ENCODE measurements around the gene EMC6.
A peak's percentile ranks its signal among the peaks of the same experiment; 100 is the strongest.

Gene EMC6

GRCh38 chr17:3668279-3669084, at the start of gene EMC6, which contains the start of gene TAX1BP3:
Gene EMC6 (plus strand): TSS chr17:3668812. CDS start chr17:3669147, 335 bp downstream.
Gene TAX1BP3 (minus strand): TSS chr17:3668578. CDS start chr17:3668526, 52 bp downstream.
- in situ Hi-C loops (cut with HindIII; ENCODE audit: low pct_unique_long_range_greater_than_20kb, low sequenced_read_pairs) = no loop called here
- peak; percentile 94 to 97 for DNase-seq (ENCODE audit: low read depth in 1 of 2, low spot score in 1 of 2)
- no peak for TF ChIP-seq JUND (IDR thresholded peaks at IDR 0.05; ENCODE audit: low read depth)

DNA sequence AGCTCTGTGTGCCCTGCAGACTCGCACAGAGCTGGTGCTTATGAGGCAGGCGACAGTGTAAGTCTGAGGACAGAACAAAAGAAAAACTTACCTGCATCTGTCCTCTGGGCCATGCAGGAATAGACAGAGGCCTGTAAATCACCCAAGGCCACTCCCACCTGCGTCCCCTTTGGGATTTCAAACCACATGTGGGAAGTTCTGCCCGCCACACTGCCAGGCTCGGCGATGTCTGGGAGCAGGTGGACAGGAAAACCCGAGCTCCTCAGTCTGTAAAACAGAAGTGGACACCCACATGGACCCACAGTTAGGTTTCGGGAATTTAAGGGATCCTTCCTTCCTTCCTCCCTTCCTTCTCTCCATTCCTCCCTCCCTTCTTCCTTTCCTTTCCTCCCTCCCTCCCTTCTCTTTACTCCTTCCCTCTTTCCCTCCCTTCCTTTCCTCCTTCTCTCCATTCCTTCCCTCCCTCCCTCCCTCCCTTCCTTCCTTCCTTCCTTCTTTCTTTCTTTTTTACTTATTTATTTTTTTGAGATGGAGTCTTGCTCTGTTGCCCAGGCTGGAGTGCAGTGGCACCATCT, 47.4 kb upstream of the EMC6 start:
- no peak for DNase-seq (ENCODE audit: low read depth in 1 of 2, low spot score in 1 of 2)
- in situ Hi-C loops (cut with HindIII; ENCODE audit: low pct_unique_long_range_greater_than_20kb, low sequenced_read_pairs) = no loop called here
- TF ChIP-seq JUND (IDR thresholded peaks at IDR 0.05; ENCODE audit: low read depth) = no peak

DNA sequence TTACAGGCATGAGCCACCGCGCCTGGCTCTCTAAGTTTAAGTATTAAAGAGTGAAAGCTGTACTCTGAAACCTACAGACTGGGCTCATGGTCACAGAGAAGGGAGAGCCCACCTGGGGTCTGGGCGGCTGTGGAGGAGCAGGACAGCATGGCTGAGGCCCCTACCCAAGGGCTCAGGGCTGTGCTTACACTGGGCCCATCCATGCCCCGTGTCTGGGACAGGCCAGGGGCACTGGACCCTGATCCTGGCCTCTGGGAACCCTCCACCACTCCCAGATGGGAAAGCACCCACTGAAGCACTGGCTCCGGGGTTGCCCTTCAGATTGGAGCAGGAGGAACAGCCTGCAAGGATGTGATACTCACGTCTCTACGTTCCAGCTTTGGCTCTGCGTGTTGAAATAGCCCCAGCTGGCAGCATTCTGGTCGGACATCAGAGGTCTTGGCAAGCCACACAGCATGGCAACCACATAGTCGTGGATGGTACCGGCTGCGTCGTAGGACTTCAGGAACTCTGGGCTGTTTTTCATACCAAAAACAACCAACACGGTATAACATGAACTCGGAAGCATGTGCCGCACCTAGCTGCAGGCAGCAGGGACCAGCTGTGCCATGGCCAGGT, 45.5 kb upstream of the EMC6 start:
- in situ Hi-C loops (cut with HindIII; ENCODE audit: low pct_unique_long_range_greater_than_20kb, low sequenced_read_pairs) = no loop called here
- no peak for DNase-seq (ENCODE audit: low read depth in 1 of 2, low spot score in 1 of 2)
- no peak for TF ChIP-seq JUND (IDR thresholded peaks at IDR 0.05; ENCODE audit: low read depth)

- DNase-seq (ENCODE audit: low read depth in 1 of 2, low spot score in 1 of 2) = no peak
- TF ChIP-seq JUND (IDR thresholded peaks at IDR 0.05; ENCODE audit: low read depth) = no peak
- in situ Hi-C loops (cut with HindIII; ENCODE audit: low pct_unique_long_range_greater_than_20kb, low sequenced_read_pairs) = no loop called here
Observed at GRCh38 chr17:3626831-3627768, 41.5 kb upstream of the EMC6 start.

DNA sequence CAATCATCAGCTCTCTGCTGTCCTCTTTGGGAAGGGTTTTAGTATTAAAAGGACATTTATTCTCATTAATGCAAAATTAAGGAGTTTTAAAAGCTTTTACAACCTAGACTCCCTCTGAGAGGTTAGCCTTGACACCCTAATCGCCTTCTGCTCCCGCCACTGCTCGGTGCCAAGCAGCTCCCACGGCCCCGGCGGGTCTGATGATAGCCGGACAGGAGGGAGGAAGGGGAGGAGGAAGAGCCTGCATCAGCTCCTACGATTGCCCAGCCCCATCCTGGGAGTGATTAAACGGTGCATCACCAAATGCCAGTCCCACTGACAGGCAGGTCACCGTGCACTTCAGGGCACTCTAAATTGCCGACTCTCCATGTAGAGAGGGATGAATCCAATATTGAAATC, 40.8 kb upstream of the EMC6 start:
- in situ Hi-C loops (cut with HindIII; ENCODE audit: low pct_unique_long_range_greater_than_20kb, low sequenced_read_pairs) = no loop called here
- no peak for DNase-seq (ENCODE audit: low read depth in 1 of 2, low spot score in 1 of 2)
- TF ChIP-seq JUND (IDR thresholded peaks at IDR 0.05; ENCODE audit: low read depth) = no peak

DNA sequence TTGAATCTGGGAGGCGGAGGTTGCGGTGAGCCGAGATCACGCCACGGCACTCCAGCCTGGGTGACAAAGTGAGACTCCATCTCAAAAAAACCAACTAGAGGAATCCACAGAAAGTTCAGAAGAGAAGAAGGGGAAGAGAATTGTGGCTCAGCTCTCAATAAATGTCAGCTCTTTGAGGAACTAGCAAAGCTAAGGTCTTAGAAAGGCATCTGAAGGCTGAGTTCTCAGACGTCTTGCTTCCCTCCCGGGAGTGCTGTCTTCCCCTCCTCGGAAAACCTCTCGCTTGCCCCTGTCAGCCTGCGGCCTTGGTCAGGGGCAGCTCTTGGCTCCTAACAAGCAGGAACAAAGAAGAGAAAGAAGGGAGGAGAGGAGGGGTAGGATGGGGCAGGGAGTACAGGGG, 37.8 kb upstream of the EMC6 start:
- TF ChIP-seq JUND (IDR thresholded peaks at IDR 0.05; ENCODE audit: low read depth) = no peak
- in situ Hi-C loops (cut with HindIII; ENCODE audit: low pct_unique_long_range_greater_than_20kb, low sequenced_read_pairs) = no loop called here
- no peak for DNase-seq (ENCODE audit: low read depth in 1 of 2, low spot score in 1 of 2)

- no peak for DNase-seq (ENCODE audit: low read depth in 1 of 2, low spot score in 1 of 2)
- TF ChIP-seq JUND (IDR thresholded peaks at IDR 0.05; ENCODE audit: low read depth) = no peak
- in situ Hi-C loops (cut with HindIII; ENCODE audit: low pct_unique_long_range_greater_than_20kb, low sequenced_read_pairs) = no loop called here
Observed at GRCh38 chr17:3632287-3632686, 36.3 kb upstream of the EMC6 start.

DNA sequence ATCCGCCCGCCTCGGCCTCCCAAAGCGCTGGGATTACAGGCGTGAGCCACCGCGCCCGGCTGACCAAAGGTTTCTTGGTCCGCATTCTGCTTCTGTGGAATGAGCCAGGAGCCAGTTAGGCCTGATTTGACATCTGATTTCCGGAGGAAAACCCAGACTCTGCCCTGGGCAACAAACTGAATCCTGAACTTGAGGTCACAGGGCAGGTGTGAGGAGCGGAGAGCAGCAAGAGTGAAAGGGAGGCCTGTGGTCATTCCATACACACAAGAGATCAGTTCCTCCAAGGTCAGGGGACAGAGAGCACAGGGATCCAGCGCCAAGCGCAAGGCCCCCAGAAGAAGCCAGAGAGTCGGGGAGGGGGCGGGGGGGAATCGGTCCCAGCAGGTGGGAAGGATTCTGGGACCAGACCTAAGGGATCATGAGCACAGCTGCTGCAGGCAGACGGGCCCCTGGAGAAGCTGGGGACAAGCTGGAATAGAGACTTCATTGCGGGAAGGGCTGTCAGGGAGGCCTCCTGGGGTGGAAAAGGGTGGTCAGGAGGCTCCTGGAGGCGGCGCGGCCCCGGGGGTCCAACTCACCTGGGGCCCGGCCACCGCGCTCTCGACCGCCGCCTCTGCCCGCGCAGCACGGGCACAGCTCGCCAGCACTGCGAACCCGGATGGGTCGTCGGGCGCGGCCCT, 33.0 kb upstream of the EMC6 start:
- in situ Hi-C loops (cut with HindIII; ENCODE audit: low pct_unique_long_range_greater_than_20kb, low sequenced_read_pairs) = no loop called here
- peak; percentile 27 to 91 for DNase-seq (ENCODE audit: low read depth in 1 of 2, low spot score in 1 of 2)
- no peak for TF ChIP-seq JUND (IDR thresholded peaks at IDR 0.05; ENCODE audit: low read depth)

DNA sequence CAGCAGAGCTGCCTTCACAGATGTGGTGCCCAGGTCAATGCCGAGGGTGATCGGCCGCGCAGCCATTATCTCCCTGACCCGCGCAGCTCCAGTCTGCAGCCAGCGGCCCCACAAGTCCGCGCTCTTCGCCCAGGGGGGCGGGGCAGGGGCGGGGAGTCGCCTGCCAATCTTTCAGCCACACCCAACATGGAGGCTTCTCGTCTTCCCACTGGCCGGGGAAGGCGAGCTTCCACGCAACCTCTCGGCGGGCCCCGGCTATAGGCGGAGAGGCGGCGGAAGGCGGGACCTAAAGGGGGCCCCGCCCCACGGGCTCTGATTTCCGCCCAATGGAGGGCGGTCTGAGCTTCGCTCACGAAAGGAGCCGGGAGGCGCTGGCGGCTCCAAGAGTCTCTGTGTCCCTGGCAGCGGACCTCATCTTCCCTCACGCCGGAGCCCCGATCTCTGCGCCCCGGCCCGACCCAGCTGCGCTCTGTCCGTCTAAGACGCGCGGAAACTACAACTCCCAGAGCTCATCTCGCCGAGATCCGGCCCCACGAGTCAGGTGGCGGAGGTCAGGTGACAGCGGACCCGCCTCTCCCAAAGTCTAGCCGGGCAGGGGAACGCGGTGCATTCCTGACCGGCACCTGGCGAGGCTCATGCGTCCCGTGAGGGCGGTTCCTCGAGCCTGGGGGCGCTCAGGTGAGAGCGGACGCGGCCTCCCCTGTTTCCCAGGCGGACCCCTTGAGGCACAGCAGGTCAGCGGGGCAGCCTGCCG, 32.3 kb upstream of the EMC6 start, which contains the start of the genes CTNS and SHPK:
CTNS (plus strand) TSS at position 607 of the 754 bp plus-strand sequence. CDS start 3,447 bp downstream, outside the sequence.
SHPK (minus strand) TSS at position 97 of the 754 bp plus-strand sequence; CDS start at position 66, 31 bp downstream.
- TF ChIP-seq JUND (IDR thresholded peaks at IDR 0.05; ENCODE audit: low read depth) = no peak
- in situ Hi-C loops (cut with HindIII; ENCODE audit: low pct_unique_long_range_greater_than_20kb, low sequenced_read_pairs) = no loop called here
- peak; percentile 95 to 96 for DNase-seq (ENCODE audit: low read depth in 1 of 2, low spot score in 1 of 2)

DNA sequence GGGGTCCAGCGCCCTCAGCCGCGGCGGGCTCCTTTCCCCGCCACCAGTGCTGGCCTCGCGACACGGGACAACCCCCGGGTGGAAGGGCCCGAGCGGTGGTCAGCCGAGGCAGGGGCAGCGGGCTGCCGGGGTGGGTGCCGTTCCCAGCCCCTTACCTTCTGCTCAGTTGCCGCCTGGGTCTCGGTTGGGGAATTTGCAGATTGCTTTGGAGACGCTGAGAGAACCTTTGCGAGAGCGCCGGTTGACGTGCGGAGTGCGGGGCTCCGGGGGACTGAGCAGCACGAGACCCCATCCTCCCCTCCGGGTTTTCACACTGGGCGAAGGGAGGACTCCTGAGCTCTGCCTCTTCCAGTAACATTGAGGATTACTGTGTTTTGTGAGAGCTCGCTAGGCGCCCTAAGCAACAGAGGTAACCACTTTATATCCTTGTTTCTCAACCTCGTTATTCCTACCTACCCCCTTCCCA, 31.7 kb upstream of the EMC6 start:
- TF ChIP-seq JUND (IDR thresholded peaks at IDR 0.05; ENCODE audit: low read depth) = no peak
- in situ Hi-C loops (cut with HindIII; ENCODE audit: low pct_unique_long_range_greater_than_20kb, low sequenced_read_pairs) = no loop called here
- no peak for DNase-seq (ENCODE audit: low read depth in 1 of 2, low spot score in 1 of 2)

Data from T47D (cell line).